ENCODE data around the gene ITPRID1.
"Not testable (repeated sequence)": the region's sequence is repeated elsewhere in the genome, so short reads cannot be mapped to it uniquely, and the experiment has no call there.

ITPRID1 gene

DNA sequence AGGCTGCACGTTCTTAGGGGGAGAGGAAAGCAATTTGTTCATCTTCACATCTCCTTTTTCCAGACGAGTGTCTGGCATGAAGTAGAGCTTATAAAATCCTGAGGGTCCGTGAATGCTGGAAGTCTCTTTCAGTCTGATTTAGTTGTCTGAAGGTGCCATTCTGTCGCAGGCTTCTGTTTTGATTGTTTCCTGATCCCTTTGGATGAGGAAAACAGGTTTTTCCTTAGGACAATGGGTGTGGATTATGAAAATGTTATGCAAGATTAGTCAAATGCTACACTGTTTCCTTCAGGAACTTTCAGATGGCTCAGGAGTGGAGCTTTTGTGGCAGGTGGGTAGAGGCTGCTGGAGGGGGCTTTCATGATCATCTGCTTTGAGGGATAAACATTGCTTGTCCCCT lies at the start of gene ITPRID1:
ITPRID1 (plus strand) TSS at position 301 of the 400 bp plus-strand sequence. CDS start 38,935 bp downstream, outside the sequence.
- no peak for DNase-seq

DNA sequence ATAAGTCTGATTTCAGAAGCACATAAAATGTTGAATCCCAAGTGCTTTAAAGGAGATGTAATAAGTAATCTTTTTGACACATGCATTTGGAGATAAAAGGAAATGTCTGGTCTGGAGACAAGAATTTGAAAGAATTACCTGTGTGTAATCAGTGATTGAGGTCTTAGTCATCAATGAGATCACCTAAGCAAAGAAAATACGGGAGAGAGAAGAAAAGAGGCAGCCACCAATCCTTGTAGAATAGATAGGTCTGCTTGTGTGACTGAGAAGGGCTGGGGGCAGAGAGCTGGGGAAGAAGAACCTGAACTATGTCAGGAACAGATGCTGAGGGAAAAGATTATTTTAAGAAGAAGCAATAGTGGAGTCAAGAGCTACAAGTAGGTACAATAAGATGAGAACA lies 49.3 kb upstream of the ITPRID1 start:
- no peak for DNase-seq

DNA sequence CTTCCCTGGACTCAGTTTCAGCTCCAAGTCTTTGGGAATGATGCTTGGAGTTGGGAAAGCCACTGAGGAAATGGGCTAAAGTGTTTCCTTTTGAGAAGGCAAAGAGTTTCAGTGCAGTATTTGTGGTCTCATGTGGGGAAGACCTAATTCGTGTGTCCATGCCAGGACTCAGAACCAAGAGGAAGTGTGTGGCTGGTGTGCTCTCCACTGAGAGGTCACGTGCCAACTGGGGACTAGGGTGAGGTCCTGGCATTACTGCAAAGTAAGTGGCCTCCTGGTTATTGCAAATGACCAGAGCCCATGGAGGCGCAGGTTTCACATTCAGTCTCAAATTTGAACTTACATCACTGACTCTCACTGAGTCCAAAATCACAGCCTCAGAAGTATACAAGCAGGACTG lies 48.6 kb upstream of the ITPRID1 start:
- DNase-seq, result no peak

DNA sequence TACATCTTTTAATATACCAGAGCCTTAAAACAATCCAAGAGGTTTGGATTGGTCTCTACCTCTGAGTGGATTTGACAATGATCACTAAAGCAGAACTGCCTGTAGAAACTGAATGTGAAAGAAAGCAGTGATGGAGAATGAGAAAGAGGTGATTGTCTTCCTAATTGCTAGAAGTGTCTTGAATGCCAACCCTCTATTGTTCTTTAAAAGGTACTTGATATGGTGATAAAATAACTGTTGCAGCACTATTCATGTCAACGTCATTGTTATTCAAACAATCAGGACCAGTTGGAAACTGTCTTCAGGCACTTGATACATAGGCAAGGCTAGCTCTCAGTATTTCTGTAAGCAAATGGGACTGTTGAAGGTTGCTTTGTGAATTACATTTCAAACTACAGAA lies 47.9 kb upstream of the ITPRID1 start:
- no peak for DNase-seq

DNA sequence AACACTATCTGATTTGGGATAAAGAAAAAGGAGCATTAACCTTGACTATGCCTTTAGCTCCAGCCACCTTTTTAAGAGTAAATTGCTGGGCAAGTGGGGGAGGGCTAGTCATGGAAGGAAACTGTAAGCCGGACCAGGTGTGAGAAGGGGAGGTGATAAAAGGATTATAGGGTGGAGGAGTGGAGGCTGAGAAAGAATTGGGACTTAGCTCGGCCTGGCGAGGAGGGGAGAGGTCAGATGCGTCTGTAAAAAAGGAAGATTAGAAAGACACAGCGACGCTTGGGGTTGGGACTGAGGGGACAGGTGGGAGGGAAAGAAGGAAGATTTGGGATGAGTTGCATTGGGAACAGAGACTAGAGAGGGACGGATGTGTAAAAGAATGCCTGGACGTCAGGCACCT lies 43.0 kb upstream of the ITPRID1 start:
- not testable (repeated sequence) for DNase-seq

DNA sequence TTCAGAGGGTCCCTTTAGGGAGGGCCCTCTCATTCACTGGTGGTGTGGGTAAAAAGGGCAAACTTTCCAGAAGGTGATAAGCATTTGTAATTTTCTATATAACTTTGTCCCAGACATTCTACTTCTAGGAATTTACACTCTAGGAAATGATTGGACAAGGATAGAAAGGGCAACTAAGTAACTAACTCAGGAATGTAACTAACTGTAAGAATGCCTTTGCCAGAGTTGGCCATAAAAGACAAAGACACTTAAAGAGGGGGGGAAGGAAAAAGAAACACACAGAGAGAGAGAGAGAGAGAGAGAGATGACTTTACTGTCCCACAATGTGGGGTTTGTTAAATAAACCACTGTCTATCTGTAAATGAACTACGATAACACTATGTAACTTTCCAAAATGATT lies 38.5 kb upstream of the ITPRID1 start:
- no peak for DNase-seq

DNA sequence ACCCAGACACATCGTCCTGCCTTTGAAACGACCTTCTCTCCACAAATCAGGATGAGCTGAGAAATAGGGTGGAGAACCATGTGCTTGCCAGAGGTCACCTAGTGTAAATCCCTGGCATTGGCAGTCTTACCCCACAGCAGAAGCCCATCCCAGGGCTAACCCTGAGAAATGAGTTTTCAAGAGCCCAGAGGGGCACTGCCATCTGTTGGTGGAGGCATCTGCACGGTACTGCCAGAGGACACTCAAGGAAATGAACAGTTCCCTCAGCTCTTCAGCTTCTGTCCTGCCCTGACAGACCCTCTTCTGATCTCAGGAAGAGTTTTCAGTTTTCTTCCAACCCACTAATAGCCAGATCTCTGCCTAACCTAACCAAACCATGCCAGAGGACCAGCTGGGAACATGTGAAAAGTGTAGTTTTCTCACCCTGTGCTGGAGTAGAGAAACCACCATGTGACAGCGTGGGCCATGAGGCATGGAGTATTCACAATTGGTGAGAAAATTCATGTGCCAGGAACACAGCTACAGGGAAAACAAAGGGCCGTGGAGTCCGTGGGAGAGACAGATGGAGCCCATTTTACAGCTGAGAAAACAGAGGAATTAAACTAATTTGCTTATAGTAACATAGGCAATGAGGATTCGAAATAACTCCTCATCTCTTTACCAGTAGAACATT lies 37.7 kb upstream of the ITPRID1 start:
- DNase-seq, result no peak

DNA sequence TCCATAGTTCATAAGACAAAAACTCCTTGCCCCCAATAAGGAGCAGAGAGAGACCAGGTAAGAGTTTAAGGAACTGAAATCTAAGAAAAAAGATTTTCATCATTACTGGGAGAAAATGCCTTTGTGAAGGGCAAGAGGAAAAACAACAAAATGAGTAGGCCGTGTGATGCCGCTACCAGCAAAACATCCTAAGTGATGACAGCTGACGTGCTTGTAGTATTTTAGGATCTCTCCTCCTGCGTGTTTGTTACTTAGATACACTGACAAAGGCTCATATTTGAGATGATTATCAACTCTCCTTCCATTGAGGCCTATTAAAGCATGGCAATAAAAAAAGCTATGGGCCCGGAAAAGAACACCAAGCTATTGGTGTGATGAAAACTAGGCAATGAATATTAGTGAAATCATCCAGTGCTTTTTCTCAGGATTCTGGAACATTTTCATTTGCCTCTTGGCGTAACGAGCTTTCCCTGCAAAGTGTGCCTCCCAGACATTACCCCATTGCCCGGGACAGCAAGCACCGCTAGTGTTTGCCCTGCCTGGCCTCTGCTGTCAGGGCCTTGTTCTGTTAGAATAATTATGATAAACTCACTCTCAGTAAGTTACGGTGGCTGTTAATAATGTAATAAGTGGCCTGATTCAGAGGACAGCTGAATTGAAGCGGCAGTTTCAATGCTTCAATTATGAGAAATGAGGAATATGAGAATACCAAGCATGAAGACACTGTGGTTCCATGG lies 36.8 kb upstream of the ITPRID1 start:
- DNase-seq, result no peak

DNA sequence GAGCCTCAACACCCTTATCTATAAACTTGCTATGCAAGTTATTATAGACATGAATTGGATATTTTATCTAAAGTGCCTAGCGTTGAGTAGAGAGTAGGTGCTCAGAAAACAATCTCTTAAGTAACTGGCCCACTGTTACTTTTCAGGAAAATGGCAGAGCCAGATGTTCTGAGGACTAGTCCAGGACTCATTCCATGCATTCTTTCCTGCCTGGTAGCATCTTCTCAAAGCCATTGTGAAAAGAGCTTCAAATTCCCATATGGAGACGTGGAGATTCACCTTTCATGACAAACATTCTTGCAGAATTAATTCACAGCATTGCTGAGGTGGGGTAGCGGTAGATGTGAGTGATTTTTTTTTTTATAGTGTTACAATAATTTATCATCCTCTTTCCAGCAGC lies 35.9 kb upstream of the ITPRID1 start:
- DNase-seq, result no peak

DNA sequence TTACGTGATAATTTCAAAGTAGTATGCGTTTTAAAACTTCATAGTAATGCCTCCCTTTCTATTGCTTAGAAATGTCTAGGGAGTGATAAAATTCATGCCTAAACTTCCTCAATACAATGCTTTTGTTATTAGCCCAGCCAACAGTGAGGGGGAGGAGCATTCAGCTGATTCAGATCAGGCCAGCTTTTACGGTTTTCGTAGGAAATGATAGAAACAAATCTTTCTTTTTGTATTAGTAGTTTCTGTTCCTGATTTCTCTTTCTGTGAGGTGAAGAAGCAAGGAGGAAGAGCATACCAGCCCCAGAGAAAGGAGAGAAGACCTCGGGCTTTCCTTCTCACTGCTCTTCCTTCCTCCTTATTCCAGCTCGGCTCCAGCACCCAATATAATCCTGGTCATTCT lies 35.2 kb upstream of the ITPRID1 start:
- no peak for DNase-seq

DNA sequence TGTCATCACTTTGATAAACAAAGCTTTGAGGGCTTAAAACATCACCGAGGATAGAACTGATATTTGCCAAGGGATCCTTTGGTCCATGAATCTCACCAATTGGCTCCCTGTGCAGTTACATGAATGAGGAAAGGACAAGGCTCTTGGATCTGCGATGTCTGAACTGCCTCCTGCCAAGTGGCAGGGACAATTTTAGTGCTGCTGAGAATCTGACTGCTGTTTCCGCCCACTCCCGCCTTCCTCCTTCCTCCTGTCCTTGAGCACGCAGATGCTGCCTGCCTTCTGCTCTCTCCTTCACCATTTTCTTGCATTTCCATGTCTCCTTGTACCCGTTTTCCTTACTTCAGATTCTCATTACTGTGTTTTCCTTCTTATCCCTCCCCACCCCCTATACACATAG lies 26.8 kb upstream of the ITPRID1 start:
- no peak for DNase-seq

DNA sequence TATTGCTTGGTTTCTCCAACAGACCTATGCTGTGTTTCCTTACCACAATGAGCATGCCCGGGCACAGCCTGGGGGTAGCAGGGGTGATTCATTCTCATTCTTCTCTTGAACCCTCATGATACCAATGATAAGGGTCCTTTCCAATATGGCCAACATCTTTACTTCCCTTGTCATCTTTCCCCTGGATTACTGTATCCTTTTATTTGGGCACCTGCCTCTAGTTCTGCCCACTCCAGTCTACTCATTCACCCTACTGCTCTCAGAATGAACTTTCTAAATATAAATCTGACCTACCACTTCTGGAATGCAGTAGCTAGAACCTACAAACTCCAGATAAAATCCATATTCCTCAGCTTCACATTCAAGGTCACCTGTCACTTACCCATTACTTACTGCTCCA lies 26.4 kb upstream of the ITPRID1 start:
- DNase-seq, result no peak

DNA sequence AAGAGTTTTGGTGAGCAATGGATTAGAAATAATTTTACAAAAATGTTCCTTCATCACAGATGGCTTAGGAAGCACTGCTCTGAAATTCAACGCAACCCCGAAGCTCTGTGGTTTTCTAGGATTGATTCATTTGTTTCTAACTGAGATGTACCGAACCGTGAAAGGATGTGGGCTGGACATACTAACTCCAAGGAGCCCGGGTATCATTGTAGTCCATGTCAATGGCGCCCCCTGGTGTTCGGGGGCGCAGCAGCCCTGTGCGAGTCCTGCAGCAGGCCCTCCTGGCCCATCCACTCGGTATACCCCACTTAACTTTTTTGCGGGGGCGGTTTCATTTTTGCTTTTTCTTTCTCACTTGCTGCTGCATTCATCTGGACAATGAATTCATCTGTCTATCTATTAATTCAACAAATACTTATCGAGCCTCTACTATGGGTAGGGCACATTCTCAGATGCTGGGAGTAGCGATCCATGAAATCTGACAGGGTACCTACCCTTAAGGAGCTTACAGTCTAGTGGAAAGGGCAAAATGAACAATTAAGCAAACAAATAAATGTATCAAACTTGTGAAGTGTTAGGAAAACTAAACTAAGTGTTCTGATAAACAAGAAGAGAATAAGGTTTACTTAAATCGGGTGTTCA lies 25.2 kb upstream of the ITPRID1 start:
- DNase-seq, result no peak

DNA sequence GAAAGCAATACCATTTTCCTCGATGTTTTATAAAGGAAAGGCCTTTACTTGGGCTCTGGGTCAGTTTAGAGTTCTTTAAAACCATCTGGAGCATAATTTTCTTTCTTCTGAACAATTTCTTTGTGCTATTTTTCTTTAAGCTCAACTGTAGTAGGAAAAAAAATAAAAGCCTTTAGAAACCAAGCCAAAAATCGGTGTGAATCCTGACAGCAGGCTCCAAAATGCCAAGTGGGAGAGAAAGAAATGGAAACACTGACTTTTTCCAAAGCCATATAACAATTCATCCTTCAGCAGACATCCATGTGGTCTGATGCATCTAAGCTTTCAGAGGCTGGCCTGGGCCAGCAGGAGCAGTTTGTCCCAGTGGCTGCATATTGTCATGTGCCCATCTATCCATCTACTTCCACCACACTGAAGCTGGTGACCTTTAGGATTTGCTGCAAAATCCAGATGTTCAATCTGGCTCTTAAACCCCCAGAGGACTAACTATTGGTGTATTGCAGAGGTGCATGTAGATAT lies 23.0 kb upstream of the ITPRID1 start:
- DNase-seq, result no peak

DNA sequence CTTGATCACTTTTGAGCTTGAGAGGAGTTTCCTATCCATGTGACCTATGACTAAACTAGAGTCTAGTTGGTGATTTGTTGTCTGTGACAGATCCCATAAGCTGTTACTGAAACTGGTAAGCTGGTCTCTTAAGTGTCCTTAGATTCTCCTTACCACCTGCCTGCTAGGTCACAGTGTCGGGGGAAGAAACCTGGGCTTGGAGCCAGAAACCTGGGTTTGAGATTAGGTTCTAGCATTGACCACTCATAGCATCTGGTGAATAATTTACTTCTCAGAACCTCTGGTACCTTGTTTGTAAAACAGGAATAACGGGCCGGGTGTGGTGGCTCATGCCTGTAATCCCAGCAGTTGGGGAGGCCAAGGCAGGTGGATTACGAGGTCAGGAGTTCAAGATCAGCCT lies 21.8 kb upstream of the ITPRID1 start:
- no peak for DNase-seq

DNA sequence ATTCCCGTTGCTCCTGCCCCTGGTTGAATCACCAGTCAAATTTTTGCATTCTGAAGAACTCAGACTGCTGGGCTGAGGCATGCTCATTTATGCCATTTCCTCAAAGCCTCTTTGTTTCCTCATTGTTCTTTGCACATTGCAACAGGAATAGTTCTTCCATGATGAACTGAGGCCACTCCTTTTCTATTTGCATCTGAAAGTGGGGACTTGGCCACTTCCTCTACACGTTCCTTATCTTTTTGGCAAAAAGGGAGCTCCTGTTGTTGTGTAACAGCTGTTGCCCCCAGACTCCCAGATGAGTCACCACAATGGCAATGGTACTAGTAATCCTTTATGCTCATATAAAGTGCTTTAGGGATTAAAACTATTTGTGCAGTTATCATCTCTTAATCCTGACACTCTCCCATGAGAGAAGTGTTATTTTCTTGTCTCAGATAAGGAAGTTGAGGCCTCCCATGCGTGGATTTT lies 20.1 kb upstream of the ITPRID1 start:
- DNase-seq, result no peak

DNA sequence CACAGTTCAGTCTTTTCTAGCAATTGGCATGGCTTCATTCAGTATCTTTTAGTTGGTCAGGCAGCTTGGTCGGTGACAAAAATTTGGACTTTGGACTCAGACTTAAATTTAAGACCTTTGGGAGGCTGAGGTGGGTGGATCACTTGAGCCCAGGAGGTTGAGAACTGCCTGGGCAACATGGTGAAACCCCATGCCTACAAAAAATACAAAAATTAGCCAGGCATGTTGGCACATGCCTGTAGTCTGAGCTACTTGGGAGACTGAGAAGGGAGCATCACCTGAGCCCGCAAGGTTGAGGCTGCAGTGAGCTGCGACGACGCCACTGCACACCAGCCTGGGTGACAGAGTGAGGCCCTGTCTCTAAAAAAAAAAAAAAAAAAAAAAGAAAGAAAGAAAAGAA lies 19.5 kb upstream of the ITPRID1 start:
- DNase-seq, result no peak

DNA sequence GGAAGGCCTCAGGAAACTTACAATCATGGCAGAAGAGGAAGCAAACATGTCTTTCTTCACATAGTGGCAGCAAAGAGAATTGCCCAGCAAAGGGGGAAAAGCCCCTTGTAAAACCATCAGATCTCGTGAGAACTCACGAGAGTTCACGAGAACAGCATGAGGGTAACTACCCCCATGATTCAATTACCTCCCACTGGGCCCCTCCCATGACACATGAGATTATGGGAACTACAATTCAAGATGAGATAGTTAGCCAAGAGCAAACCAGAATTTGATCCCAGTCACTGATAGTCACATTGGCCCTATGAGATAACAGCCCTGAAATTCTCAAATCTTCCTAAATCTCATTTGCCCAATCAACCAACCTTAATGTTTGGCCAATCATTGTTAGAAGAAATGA lies 18.2 kb upstream of the ITPRID1 start:
- no peak for DNase-seq

DNA sequence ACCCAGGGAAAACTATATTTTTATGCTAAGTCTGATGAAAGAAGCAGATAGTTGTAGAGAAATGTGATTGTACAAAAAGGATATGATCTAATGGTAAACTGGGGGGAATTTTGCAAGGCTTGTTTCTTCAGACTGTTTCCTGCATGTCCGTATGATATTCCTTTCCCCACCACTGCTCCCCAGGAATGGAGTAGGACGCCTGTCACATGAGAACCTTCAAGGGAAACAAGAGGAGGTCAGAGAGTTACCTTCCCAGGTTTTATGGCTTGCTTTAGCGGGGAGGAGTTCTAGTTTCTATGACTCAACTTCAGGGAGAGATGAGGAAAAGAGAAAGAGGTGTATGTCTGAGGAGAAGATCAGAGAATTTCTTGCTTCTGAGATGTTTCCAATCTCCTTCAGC lies 16.4 kb upstream of the ITPRID1 start:
- DNase-seq, result no peak

DNA sequence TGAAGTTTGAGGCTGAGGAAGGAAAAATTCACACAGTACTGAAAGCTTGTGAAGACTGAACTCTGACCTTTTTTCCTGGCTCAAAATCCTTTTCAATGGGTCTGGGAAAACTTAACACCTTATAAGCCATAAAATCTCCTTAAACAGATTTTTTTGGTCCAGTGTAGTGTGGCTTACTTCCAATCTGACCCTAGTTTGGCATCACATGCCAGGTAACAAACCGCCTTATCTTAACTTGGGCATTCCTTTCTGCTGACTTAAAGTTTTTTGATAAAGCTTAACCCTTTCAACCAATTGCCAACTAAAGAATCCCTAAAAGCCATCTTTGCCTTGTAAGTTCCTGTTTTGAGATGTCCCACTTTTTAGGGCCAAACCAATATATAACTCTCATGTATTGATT lies 13.2 kb upstream of the ITPRID1 start:
- DNase-seq, result no peak

DNA sequence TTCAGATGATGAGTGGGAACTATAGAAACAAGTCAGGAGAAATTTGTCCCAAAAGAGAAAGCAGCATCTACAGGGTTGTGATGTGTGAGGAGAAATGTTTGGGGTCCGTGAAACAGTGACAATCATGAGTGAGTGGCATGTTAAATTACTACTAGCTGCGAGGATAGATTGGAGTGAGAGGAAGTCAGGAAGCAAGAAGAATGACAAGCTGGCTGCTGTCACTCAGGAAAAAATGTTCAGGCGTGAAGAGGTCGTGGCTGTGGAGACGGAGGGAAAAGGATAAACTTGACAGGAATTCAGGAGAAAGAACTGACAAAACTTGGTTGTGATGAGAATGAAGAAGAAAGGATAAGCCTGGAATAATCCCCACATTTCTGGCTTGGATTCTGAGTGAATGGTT lies 5.1 kb upstream of the ITPRID1 start:
- no peak for DNase-seq

DNA sequence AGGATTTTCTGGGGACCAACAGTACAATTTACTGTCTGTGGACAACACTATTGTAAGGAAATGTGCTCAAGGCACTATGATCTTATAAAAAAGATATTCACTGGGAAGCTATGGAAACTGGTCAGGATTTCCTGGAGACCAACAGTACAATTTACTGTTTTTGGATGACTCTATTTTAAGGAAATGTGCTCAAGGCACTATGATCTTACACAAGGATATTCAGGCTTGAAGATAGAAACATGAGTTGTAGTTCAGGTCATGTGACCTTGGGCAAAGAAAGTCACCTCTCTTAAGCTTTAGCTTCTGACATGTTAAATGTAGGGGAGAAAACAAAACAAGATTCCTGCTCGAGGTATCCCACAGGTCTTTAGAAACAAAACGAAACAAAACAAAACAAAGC lies 1.7 kb upstream of the ITPRID1 start:
- DNase-seq, result no peak

DNA sequence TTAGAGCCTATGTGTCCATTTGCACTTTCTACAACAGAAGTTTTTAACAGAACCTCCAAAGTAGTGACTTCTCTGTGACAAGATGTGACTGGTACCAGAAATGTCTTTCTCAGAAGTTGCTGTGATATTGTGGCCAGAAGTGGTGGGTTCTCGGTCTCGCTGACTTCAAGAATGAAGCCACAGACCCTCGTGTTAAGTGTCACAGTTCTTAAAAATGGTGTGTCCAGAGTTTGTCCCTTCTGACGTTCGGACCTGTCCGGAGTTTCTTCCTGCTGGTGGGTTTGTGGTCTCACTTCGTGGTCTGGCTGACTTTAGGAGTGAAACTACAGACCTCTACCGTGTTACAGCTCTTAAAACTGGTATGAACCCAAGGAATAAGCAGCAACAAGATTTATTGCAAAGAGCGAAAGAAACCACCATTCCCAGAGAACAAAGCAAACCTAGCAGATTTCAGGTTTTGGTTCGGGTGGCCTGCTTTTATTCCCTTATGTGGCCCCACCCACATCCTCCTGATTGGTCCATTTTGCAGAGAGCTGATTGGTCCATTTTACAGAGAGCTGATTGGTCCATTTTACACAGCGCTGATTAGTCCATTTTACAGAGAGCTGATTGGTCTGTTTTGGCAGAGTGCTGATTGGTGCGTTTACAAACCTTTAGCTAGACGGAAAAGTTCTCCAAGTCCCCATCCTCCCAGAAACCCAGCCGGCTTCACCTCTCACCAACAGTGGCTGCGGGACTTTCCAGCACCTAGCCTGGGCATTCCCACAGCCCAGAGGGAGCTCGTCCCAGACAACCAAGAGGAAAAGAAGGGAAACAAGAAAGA lies 3.0 kb downstream of the ITPRID1 start:
- no peak for DNase-seq

All from activated CD4-positive, alpha-beta T cell treated with anti-CD3 and anti-CD28 coated beads for 4 hours (primary cell).